ENCODE data around the gene LY6G6F.

The LY6G6F gene, protein sequence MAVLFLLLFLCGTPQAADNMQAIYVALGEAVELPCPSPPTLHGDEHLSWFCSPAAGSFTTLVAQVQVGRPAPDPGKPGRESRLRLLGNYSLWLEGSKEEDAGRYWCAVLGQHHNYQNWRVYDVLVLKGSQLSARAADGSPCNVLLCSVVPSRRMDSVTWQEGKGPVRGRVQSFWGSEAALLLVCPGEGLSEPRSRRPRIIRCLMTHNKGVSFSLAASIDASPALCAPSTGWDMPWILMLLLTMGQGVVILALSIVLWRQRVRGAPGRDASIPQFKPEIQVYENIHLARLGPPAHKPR

DNA sequence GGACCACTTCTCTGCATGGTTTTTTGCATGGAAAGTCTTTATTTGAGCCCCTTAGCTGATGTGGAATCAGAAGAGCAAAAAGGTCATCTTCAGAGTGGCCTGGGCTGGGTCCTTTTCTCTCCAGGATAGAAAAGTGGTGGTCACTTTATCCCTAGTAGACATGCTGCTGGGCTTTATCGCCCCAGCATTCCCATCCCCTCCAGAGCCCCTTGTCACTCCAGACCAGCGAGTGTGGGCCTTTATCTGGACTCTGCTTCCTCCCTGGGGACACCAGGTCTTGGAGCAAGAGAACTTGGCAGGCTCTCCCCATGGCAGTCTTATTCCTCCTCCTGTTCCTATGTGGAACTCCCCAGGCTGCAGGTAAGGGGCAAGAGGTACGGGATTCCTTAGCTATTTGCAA, at the start of gene LY6G6F:
LY6G6F (plus strand) TSS at position 268 of the 400 bp plus-strand sequence; CDS start at position 309, 41 bp downstream.
- in situ Hi-C loops (cut with HindIII; ENCODE audit: low sequenced_read_pairs), result no loop called here

DNA sequence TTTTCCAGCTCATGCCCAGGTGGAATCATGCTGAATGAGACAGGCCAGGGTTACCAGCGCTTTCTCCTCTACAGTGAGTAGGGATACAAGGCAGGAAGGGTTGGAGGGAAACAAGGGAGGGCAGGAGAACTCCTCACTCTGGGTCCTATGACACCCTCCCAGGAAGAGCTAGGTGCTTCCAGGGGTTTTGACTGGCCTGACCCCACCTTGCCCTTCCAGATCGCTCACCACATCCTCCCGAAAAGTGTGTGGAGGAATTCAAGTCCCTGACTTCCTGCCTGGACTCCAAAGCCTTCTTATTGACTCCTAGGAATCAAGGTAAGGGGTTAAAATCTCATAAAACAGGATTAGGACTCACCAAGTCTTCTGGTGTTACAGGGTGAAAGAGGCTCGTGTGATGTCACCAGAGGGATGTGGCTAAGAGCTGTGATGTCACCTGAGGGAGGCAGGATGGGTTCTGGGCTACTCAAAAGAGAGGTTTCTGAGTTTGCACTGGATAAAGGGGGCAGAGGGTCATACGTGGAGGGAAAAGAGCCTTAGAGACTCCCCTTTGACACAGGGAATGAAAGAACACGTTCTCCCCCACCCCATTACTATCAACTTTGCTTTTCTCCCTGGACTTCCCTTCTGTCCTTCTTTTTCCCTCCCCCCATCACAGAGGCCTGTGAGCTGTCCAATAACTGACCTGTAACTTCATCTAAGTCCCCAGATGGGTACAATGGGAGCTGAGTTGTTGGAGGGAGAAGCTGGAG, 49.1 kb upstream of the LY6G6F start:
- in situ Hi-C loops (cut with HindIII; ENCODE audit: low sequenced_read_pairs), result no loop called here

DNA sequence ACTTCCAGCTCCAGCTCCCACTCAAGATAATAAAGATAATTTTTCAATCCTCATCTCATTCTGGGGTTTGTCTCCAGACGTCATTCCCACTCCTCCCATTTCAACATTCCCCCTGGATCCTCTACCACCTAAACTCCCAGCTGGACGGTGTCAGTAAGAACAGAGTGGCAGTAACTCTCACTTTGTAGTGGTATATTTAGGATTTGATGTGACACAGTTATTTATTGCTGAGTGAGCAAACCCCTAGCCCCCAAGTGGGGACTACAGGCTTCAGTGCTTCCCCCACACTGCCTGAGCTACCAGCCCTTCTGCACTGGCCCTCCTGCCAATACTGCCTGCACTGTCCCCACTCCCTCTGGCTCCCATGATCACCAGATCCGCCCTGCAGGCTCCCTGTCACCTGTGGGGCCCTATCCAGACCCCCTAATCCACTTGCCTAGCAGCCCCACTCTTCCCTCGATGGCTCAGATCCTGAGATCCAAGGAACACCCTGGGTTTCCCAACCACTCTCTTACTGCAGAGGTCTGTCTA, 48.4 kb upstream of the LY6G6F start:
- in situ Hi-C loops (cut with HindIII; ENCODE audit: low sequenced_read_pairs), result no loop called here

DNA sequence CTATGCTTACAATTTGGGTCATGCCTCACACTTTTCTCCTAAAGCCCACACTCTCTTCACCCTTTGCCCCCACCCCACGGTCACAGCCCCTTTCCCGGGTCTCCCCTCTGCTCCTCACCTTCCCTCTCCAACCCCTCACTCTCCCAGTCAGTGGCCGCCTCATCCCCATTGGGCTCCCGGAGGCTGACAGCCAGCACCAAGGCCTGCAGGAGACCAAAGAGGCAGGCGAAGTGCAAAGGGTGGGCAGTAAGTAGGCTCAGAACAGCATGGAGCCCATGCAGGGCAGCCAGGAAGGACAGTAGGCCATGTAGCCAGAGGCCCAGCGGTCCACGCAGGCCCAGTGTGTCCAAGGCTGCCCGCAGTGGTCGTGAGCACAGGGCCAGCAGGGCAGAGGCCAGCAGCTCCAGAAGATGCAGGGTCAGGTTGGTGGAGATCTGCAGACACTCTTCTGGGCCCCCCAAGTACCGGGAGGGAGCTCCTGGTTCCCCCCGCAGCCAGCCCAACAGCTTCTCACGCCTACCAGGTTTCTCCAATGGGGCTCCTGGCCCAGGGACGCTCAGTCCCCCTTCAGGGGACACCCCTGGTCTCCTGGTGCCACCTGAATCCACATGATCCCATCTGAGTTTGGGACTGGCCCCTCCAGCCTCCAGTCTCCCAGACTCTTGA, 47.5 kb upstream of the LY6G6F start:
- in situ Hi-C loops (cut with HindIII; ENCODE audit: low sequenced_read_pairs), result no loop called here

DNA sequence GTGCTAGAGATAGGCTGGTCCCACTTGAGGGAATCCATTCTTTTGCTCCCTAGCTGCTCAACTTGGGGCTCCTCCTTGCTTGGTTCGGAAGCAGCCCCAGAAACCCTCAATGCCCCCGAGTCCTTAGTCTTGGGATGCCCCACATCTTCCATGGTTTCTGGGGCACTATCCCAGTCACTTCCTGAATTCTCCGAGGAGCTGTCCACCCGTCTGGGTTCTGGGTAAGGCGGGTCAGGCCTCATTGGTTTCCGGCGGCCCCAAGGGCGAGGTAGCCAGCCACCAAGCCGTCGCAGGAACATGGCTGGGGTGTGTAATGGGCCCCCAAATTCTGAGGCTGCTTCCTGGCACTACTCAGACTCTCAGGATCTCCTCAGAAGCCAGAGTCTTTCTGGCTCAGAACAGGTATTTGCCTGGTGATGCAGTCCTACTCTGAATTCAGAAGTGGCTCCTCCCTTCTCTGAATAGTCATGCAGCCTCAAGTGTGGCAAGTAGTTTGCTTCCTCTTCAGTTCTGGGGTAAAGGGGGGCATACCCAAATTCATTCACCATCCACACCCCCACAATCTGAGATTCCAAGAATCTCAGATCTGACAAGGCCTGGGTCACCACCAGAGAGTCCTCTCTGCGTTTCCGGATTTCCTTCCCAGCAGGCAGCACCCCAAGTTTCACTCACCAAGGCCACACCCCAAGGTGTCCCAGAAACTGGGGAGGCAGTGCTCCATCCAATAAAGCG, 46.9 kb upstream of the LY6G6F start:
- in situ Hi-C loops (cut with HindIII; ENCODE audit: low sequenced_read_pairs), result no loop called here

DNA sequence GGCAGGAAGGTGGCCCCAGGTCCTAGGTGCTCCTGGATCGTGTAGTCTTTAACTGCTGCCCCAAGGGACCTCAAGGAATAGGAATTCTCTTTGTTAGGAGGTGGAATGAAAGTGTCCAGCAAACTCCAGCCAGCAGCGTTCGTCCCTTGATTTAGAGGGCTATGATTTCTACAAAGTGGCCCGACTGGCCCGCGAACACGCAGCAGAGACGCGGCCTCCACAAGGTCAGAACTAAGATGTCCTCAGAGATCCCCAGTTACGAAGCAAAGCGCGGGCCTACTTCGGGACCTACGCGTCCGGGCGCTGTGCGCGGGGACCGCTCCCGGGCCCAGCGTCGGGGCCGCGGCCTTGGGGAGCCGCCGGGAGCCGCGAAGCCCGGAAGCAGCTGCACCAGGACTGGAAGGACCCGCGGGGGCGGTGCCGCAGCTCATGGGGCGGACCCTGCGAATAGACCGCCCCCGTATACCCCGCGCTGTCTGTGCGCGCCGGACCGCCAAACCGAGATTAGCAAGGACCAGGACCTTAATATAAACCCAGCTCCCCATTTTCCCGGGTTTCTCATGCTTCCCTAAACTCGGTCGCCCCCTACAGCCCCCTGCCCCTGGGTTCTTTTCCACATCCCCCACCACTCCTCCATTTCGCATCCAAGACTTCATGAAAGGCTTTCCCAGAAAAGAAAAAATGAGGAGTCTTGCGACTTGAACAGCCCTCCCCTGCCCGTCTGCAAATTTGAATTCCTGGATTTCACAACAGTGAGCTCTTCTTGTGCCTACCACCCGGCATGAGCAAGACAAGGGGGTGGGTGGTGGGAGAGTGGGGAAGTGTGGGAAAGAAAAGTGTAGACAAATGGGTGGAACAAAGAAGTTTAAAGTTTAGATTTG, 46.0 kb upstream of the LY6G6F start, which contains the start of gene C6orf47:
C6orf47 (minus strand) TSS at position 398 of the 881 bp plus-strand sequence. CDS start 831 bp downstream, outside the sequence.
- in situ Hi-C loops (cut with HindIII; ENCODE audit: low sequenced_read_pairs), result no loop called here

DNA sequence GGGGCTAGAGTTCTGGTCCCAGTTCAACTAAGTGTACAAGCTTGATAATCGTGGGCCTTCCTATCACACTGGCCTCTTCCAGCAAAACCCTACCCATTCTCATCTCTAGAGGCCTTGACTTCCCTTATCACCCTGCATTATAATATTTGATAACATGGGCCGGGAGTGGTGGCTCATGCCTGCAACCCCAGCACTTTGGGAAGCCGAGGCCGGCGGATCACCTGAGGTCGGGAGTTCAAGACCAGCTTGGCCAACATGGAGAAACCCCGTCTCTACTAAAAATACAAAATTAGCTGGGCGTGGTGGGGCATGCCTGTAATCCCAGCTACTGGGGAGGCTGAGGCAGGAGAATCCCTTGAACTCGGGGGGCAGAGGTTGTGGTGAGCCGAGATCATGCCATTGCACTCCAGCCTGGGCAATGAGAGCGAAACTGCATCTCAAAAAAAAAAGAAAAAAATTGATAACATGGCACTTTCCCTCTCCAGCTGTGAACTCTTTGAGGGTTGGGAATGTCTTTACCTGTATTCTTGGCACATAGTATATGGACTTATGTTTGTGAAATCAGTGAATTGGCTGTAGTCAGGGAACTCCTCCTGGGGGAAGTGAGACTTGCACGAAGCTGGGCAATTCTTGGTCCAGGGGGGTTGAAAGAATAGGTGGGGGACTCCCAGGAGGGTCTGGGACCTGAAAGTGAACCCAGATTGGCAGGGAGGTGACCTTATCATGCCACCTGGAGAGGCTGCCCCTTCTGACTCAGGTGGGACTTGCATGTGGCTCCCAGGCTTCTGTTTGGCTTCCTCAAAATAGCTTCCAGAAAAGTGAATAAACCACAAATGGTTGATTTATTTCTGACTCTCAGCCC, 45.2 kb upstream of the LY6G6F start:
- in situ Hi-C loops (cut with HindIII; ENCODE audit: low sequenced_read_pairs), result no loop called here

DNA sequence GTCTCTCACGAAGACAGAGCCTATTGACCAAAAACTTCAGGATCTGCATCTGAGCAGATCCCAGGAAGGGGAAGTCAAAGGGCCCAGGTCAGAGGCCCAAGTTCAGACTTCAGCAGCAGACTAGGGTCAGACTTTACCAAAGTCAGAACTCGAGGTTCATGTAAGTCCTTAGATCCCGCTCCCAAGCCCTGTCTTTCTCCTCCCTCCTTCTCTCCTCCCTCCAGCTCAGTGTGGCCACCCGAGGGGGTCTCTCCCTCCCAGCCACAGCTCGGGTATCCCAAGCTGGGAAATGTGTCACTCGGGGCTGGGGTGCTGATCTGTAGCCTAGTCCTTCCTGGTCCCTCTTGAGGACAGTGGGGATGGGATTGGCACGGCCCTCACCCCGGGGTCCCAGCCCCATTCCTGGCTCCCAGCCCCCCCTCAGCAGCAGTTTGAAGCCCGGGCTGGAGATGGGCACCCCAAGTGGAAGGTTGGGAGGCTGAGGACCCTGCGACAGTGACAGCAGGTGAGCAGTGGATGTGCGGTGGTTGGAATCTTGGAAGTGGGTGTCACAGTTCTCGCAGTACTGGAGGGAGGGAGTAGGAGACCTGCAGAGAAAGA, 44.4 kb upstream of the LY6G6F start:
- in situ Hi-C loops (cut with HindIII; ENCODE audit: low sequenced_read_pairs), result no loop called here

DNA sequence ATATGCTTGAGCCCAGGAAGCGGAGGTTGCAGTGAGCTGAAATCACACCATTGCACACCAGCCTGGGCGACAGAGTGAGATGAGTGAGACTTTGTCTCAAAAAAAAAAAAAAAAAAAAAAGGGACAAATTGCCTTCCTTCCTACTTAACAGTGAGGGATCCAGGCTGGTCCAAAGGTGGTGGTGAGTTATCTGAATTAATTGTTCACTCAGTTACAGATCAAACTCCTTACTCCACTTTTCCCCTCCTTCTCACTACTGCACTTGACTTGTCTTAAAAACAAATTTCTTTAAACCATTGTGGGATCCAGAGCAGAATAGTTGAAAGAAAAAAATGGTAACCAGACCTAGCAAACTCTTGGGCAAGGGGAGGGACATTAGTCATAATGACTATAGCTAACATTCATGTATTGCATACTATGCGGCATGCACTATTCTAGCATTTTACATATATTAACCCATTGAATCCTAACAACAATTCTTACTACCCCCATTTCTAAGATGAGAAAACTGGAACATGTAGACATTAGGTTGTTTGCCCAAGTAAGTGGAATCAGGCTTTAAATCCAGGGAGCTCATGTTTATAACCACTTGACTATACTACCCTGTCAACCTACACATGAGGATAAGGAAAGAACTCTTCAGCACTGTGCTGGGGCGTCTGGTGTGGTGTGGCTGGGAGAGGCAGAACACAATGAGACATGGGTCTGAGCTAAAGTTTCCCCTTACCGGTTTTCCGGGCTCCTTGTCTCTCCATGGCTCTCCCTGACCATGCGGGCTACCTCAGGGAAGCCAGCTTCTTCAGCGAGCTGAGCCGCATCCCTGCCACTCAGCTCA, 43.3 kb upstream of the LY6G6F start:
- in situ Hi-C loops (cut with HindIII; ENCODE audit: low sequenced_read_pairs), result no loop called here

DNA sequence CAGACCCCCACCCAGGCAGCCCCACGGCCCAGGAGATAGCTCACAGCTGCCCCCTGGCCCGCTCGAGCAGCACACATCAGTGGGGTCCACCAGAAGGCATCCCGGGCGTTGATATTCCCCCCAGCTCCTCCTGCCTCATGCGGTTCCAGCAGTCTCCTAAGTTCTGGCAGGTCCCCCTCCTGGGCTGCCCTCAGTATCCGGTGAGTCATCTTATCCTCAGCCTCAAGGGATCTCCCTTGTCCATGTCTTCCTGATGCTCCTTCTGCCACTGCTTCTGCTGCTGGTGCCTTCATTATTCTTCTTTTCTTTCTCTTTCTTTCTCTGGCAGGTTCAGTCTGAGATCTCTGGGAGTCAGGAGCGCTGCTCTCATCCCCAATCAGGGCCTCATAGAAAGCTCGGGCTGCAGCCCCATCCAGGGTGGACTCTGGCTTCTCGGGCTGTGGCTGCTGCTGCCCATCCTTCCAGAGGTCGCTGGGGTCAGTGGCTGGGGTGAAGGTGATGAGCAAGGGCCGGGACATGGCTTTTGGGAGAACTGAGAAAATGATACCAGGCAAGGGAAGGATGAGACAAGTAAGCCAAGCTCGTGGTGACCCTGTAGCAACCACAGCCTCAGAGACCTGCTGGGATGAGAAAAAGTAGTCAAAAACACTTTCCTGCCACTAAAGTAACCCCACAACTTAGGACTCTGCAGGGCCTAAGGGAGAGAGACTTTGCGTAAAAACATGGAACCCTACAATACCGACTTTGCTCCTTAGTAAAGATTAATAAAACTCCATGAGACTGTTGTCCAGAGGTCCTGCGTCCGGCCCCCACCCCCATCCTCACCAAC, 42.5 kb upstream of the LY6G6F start:
- in situ Hi-C loops (cut with HindIII; ENCODE audit: low sequenced_read_pairs), result no loop called here

DNA sequence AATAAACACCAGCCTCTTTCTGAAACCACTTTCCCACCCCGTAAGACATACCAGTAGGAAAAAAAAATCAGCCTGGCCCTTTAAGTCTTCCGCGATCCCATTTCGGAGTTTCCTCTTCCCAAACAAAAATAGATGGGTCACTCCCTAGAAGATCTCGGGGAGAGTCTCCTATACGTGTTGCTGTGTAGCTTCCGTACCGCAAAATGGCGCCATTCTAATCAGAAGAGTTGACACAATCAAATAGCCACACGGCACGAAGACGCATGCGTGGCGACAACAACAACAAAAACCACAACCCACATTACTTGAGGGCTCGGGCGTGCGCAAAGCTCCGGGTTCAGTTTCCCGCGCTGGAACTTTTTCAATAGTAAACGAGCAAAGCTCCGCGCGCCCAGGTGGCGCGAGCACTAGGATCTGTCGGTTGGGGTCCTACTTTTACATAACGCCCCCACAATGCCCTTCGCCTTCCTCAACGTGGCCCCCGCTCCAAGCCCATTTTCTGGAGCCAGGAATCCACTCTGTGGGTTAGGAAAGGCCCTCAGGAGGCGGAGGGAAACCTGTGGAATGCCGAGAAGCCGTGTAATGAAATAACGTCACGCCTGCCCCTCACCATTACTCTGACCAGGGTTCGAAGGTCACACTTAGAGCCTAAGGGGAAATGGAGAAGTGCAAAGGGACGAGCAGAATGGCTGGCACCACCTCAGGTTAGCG, 41.7 kb upstream of the LY6G6F start, which contains the start of gene GPANK1:
GPANK1 (minus strand) TSS at position 208 of the 711 bp plus-strand sequence. CDS start 519 bp downstream, outside the sequence.
- in situ Hi-C loops (cut with HindIII; ENCODE audit: low sequenced_read_pairs), result no loop called here

DNA sequence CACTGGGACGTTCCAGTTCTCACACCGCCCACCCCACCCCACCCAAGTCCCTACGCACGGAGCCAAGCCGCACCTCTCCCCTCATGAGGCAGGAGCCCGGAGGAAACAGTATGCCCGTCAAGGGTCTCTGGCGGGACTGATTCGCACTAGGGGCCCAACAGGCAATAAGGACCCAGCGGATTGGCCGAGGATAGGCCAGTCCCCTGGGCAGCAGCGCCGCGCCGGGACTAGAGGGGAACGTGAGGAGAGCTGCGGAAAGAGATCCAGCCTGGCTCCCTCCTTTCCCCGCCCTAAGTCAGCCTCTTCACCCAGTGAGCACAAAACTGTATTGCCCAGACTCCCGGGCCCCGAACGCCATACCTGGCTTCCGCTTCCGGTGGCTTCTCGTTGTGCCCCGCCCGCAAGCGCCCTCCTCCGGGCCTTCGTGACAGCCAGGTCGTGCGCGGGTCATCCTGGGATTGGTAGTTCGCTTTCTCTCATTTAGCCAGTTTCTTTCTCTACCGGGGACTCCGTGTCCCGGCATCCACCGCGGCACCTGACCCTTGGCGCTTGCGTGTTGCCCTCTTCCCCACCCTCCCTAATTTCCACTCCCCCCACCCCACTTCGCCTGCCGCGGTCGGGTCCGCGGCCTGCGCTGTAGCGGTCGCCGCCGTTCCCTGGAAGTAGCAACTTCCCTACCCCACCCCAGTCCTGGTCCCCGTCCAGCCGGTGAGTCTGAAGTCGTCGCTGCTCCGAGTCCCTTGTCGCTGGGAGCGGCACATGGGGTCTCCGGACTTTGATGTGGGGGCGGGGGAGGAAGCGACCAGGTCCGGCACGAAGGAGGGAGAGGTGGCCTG, 40.9 kb upstream of the LY6G6F start, which contains the start of gene CSNK2B:
CSNK2B (plus strand) TSS at position 580 of the 836 bp plus-strand sequence. CDS start 752 bp downstream, outside the sequence.
- in situ Hi-C loops (cut with HindIII; ENCODE audit: low sequenced_read_pairs), result no loop called here

DNA sequence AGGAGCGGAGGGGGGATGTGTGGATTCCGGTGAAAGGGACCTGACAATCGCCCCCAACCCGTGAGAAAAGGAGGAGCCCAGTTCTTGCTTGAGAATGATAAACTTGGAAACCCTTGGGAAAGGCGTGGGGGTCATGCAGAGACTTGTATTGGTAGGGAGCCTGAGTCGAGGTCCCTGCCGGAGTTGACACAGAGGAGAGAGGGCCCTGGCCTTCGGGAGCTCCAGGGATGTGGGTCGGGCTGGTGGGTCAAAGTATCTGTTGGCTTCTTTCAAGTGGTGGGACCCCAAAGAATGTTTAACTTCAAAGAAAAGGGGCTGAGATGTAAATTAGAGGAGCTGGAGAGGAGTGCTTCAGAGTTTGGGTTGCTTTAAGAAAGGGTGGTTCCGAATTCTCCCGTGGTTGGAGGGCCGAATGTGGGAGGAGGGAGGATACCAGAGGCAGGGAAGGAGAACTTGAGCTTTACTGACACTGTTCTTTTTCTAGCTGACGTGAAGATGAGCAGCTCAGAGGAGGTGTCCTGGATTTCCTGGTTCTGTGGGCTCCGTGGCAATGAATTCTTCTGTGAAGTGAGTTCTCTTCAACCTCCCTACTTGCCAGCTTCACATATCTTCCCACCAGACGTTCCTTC, 40.2 kb upstream of the LY6G6F start:
- in situ Hi-C loops (cut with HindIII; ENCODE audit: low sequenced_read_pairs), result no loop called here

DNA sequence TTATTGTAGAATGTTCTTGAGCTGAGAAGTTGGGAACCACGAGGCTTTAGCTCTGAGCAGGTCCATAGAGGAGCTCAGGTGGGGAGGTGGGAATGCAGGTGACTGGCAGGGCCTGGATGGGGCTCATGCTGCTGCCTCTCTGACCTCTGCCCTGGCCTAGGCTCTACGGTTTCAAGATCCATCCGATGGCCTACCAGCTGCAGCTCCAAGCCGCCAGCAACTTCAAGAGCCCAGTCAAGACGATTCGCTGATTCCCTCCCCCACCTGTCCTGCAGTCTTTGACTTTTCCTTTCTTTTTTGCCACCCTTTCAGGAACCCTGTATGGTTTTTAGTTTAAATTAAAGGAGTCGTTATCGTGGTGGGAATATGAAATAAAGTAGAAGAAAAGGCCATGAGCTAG, 37.0 kb upstream of the LY6G6F start, which contains the start of gene LY6G5B:
LY6G5B (plus strand) TSS at position 301 of the 400 bp plus-strand sequence. CDS start 975 bp downstream, outside the sequence.
- in situ Hi-C loops (cut with HindIII; ENCODE audit: low sequenced_read_pairs), result no loop called here
